Kidney capillary endothelial cell (primary cell): ENCODE results near the gene GNAQ.

Source experiments
- DNase-seq: peaks from one replicate; pipeline ENCODE4 v3.0.0-alpha.2; 2018; ENCODE audit warnings: low spot score

GNAQ gene

DNA sequence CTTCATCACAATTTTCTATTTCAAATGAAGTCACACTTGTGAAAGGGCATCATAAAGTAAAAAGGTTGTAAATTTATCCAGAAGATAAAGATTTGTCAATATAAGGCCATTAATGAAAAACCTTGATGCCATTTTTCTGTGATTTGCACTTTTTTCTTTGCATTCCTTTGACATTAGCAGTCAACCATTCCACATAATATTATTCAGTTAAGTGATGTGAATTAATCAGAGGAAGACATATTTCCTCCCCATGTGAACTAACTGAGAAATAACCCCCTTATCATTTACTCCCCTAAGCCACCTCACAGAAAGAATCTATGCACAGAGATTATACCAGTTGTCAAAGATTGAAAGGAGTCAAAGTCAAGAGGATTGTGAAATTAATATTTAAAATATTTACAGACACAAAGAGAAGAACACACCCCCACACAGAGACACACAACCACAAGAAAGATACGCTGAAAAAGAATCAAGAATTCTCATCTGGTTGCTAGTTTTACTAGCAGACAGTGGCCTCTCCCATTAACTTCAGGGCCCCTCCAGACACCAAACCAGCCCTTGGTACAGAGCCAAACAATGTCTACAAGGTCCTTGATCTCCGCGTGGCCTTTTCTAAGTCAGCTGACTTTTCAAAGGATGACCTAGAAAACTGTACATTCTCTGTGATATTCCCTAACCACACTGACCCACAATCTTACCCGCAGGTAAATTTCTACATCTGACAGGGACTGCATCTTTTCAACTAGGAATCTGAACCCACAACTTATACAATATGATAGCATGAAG lies 29.5 kb downstream of the GNAQ start:
- peak; percentile 66 for DNase-seq

GRCh38 chr9:78000221-78000620 lies 31.4 kb downstream of the GNAQ start:
- DNase-seq, result no peak

DNA sequence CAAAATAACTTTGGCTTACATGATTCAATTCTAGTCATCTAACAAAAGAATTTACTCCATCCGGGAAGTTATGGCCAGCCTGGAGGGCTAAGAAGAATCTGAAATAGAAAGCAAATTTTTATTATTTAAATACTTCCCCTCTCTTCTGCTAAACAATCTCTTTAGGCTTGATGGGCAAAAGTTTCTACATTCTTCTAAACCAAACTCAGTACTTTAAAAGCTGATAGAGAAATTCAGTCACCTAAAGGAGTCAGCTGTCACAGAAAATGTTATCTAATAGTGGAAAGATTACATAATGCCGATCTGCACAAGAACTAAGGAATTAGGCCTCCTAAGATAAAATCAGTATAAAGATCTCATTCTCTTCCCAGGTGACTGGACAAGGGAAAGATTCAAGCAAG lies 32.4 kb downstream of the GNAQ start:
- no peak for DNase-seq

GRCh38 chr9:77997611-77998284 lies 33.9 kb downstream of the GNAQ start:
- DNase-seq, result peak; percentile 75

DNA sequence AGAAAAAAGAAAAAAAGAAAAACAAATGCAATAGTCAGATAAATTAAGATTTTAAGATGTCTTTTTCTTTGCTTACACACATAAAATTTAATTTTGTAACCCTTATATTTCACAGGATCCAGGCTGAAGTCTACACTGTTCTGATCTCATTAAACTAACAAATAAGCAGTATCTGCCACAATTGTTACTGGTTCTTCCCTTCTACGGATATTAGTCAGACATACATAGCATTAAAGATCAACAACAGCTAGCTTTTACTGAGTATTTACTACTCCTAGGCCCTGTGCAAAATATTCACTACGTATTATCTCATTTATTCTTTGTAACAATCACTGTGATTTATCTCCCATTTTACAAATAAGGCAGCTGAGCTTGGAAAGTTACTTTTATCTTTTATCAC lies 34.9 kb downstream of the GNAQ start:
- DNase-seq, result no peak

DNA sequence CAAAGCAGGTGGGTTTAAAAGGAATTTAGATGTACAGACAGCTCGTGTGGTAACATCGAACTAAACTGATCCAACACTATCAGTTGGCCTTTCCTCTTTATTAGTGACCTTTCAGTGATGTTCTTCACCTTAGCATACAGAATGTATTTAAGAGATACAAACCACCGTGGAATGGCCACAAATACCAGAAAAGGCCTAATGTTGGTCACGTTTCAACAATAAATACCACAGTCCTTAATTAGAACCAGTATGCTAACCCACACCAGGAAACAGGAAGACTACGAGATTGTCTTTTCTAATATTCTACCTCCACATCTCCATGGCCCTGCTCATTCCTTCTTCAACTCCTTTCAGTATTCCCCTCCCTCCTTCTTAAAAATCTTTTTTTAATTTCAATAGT lies 40.4 kb downstream of the GNAQ start:
- no peak for DNase-seq

DNA sequence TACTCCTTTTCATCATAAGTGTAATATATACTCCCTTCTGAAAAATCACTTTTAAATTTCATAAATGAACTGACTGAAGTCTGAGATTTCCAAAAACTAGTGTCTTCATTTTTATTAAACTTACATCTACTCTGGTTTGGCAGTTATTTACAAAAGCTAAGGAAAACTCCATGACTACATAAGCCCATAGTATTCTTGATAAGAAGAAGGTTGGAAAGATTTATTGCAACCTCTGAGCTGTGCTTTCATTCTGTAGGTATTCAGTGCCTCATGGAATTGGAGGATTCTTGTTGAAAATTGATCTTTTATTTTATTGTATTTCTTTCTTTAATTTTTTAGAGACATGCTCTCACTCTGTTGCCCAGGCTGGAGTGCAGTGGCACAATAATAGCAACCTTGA lies 41.7 kb downstream of the GNAQ start:
- no peak for DNase-seq

GRCh38 chr9:77989458-77989857 lies 42.2 kb downstream of the GNAQ start:
- no peak for DNase-seq

DNA sequence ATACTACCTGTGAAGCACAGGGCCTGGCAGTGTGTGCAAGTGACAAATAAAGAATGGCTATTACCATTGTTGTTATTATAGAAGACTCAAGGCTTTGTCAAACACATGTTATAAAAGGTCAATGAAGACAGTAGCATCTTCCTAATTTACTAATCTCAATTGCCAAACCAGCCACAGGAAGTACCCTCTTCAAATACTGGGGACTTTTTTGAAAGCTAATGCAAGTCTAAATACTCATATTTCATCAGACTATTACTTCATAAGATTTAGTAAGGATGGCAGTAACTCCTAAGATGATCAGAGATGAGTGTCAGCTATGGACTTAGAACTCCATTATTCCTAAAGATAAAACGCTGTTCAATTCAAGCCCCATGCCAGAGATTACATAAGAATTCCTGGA lies 43.0 kb downstream of the GNAQ start:
- DNase-seq, result no peak

GRCh38 chr9:77987880-77988525 lies 43.6 kb downstream of the GNAQ start:
- DNase-seq, result no peak

DNA sequence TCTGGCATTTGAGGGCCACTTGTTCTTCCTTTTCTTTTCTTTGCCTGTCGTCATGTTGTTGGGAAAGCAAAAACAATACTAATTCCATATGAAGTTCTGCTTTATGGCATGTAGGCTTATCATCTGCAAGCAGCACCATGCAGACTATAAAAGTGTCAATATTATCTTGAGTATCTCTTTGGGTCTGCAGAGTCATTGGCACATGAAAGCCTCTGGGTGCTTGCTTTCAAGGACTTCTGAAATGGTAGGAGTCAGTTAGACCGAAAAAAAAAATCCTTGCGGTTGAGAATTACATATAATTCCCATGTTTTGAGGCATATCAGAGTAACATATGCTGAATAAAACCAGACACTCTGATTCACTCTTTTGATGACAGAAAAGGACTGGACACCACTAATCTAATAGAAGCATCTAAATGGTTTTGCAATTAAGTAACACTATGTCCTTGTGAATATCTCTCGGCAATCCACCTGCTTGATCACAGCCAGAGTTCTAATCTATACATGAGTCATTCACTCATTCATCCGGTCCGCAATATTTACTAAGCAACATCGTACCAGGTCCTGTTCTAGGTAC lies 44.4 kb downstream of the GNAQ start:
- no peak for DNase-seq

GRCh38 chr9:77985996-77986395 lies 45.6 kb downstream of the GNAQ start:
- DNase-seq, result no peak

DNA sequence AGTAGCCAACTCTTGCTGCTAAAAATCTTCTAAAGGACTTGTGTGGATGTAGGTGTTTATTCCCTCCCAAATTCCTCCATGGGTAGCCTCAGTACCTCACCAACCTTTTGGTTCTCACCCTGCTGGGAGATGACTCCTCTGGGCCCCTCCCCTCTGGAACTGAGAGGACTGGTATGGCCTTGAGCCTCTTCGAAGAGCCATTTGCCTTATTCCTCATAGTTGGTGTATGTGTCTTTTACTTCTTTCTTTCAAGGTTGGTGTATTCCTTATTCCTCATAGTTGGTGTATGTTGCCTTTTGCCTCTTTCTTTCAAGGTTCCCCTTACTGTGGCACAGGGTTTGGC lies 48.3 kb downstream of the GNAQ start:
- no peak for DNase-seq

DNA sequence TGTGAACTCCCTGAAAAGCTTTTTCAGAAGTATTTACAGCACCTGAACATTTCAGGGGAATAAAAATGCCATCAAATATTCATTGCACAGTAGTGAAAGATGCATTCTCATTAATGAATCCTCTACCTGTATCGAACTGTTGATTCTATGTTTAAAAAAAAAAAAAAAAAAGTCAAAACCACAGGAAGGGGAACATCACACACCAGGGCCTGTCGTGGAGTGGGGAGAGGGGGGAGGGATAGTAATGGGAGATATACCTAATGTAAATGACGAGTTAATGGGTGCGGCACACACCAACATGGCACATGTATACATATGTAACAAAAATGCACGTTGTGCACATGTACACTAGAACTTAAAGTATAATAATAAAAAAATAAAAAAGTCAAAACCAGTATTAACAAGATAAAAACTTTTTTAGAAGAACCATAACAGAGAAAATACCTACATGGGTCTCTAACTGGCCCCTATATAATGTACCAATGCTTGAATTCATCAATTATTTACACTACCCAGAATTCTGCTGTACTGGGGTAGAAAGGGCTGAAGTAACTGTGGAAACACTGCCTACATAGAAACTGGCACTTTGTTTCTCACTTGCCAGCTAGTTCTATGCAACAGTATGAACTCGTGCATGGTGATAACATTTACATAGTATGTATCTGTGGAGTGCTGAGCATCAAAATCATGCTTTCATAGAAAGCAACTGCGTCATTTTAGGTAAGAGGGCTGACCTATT lies 48.9 kb downstream of the GNAQ start:
- DNase-seq, result no peak

DNA sequence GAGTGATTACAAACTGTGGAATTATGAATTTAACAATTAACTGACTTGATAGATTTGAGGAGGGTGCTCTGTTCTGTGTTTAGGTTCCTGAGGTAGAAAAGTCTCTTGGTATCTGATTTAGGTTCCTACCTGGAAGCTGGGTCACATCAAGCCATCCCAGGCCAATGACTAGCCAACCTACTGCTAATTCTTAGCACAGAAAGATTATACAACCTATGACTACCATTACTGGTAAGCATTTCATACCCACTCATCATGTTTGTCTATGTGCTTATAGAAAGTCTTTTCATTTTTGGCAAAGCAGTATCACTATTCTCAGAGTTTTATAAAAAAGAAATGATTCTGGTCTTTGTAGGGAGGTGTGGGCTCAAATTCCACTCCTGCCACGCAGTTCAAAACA lies 49.7 kb downstream of the GNAQ start:
- DNase-seq, result no peak

DNA sequence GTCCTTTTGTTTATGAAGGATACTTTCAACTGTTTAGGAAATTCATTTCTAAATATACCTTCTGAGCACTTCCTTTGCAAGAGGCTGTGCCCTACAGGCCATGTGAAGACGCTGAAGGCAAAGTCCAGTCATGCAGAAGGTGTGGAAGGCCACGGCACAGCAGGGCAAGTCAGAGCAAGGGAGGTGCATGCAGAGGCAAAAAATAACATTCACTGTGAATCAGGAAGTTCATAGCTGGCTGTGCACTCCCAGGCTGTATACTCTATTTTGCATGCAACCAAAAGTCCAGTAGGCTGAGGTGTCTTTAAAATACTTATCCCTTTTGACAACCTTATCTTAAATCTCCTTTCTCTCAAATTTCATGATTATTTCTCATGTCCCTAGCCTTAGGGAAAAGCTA lies 50.3 kb downstream of the GNAQ start:
- DNase-seq, result peak; percentile 66

DNA sequence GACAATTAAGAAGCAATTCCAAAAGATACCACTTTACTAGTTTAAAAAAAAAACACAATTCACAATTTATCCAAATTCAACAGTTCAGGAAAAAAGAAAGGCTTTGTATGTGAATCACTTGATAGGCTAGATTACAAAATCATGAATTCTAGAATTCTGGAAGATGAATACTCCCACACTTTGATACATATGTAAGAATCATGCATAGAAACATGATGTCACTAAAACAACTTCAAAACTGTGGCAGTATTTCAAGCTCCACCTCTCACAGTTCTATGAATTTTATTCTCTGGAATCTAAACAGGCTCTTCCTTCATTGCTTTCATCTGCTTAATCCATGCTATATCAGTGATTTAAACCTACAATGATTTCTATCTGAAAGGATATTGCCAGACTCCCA lies 51.0 kb downstream of the GNAQ start:
- DNase-seq, result no peak

DNA sequence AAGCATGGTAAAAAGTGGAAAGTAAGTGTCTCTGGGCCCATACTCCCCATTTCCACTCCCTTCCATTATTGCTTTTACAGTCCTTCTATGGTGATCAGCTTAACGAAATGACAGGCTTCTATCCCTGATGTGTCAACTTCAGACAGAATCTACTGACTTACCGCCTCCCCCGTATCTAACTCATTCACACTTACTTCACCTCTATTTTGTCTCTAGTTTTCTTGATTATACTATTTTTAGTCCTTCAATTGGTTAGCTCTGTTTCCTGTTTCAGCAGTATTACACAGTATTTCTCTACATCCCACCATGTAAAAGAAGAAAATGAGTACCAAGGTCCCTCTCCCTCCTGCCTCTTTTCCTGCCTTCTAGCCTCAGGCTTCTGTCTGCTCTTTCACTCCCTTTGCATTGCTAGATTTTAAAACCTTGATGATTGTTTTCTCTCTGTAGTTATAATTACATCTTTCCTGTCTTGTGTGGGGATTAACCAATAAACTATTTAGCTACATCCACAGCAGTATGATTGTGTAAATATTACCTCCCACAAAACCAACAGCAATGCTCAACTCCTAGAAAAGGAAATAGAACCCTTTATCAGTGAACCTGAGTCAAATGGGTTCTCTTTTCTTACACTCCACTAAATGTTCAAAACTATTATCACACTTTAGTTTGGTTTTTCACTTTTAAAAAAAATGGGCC lies 53.4 kb downstream of the GNAQ start:
- DNase-seq, result no peak

GRCh38 chr9:77977210-77977611 lies 54.4 kb downstream of the GNAQ start:
- peak; percentile 96 for DNase-seq

GRCh38 chr9:77975806-77976205 lies 55.8 kb downstream of the GNAQ start:
- no peak for DNase-seq

- DNase-seq, result no peak
Observed at GRCh38 chr9:77975036-77975435, 56.6 kb downstream of the GNAQ start.

DNA sequence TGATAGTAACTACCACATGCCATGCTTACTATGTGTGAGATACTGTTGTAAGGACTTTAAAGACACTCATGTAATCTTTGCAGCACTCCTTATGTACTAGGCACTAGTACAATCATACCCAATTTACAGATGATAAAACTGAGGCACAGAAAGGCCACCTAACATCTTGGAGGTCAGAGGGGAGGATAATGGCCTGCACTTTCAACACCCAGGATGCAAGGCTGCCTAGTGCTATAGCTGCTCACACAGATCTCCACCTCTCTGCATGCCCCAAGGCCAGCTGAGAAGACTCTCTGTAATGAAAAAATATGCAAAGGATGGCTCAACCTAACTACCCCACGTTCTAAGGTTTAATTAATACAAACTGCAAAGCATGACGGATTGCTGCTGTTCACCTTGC lies 57.2 kb downstream of the GNAQ start:
- DNase-seq, result no peak
